COLO668 (cell line): Measurements from ENCODE around the gene TMEM126B.

ENCODE experiments used
- DNase-seq: peaks from one replicate; lab custom pipeline; 2025; ENCODE audit not compliant: unreplicated experiment; lab: John Stamatoyannopoulos, UW

The TMEM126B gene

DNA sequence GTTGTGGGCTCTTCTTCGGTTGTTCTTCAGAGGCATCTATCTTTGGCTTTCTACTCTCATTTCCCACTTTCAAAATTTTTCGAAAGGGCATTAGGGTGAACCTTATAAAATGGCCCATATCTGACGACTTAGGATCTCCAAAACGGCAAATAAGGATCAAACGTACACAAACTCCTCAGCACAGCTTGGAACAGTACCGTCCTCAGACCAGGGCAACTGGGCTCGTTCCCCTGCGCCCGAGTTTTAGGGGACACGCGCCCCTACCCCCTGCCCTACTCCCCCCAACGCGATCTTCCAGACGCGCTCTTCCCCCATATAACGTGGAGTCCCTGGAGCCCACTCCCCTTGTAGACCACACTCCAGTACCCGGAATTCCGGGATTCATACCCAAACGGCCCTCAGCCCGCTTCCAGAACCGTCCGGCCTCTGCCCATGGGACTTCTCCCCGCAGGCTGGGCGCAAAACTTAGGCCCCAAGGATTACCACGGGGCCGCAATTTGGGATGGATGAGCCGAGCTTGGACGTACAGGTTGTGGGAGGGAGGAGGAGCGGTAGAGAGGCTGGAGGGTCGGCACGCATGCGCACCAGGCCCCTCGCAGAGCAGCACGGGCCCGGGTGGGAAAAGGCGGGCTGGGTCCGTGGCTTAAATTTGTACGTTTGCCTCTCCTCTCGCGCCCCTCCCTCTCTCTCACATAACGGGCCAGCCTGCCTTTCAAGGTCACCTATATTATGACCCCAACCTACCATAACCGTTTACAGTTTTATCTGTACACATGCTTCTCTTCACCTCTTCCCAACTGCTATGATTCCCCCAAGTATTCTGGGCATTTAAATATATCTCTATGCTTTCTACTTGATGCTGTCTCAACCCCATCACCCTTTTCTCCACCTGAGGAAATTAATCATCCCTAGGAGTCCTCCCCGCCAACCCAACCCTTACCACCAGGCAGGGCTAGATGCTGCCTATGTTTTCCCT is 54.2 kb downstream of the TMEM126B start:
- no peak for DNase-seq

DNA sequence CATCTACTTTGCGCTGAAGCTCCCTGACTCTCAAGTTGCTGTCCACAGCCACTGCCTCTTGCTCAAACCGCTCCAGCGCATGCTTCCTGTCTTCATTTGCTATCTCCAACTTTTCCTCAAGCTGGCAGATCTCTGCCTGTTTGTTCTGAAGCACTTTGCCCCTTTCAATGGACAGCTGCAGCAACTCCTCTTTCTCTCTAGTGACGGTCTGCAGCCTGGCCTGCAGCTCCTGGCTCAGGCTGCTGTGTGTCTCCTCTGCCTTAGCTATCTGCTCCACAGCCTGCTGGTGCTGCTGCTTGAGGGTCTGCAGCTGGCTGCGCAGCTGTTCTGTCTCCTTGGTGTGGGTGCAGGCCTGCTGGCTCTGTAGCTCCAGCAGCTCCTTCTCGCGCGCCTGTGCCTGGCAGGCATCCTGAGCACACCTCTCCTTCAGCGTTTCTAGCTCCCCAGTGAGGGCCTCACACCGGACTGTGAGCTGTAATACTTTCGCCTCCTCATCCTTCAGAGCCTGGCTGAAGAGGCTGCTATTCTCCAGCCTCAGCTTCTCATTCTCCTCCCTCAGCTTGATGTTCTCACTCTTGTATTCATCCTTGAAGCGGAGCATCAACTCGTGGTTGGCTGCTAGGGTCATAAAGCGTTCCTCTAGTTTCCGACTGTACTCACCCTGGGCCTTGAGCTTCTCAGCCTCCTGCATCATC is 56.9 kb downstream of the TMEM126B start:
- DNase-seq, result no peak

DNA sequence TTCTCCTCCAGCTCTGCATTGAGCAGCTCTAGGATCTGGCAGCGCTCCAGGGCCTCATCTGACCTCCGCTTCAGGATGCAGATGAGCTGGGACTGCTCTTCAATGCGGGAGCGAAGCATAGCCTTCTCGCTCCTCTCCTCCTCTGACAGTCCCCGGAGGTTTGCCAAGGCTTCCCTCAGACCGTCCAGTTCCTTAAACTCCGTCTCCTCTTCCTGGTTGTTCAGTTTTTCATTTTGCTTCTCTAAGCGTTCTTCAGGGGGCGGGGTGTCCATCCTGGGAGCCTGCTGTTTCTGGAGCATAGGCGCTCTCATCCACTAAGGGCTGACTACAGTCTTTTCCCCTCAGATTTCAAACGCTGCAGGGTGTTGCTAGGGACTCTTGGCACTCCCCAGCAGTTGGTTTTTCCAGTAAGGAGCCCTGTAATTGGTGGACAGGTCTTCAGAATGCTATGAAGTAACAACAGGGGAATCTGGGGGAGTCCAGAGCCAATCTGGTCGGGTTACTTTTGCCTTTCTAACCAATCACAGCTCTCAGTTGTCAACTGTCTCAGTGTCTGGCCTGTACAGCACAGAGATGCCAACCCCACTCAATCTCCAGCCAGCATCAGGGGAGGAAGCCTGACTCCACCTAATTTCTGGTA is 57.5 kb downstream of the TMEM126B start, which contains the start of gene CCDC89:
TSS of gene CCDC89 (minus strand) at position 376 of the 640 bp plus-strand sequence. CDS start at position 311, 65 bp downstream.
- no peak for DNase-seq
